Measurements from ENCODE around the gene KCNJ14.

Gene KCNJ14

GRCh38 chr19:48455171-48455907, at the start of gene KCNJ14:
KCNJ14 (plus strand) TSS chr19:48455574; CDS start chr19:48461725, 6,151 bp downstream.
- no peak for DNase-seq

GRCh38 chr19:48405850-48406249, 49.5 kb upstream of the KCNJ14 start:
- DNase-seq, result no peak

- DNase-seq, result no peak
These were observed 41.3 kb upstream of the KCNJ14 start for GRCh38 chr19:48413879-48414587.

- peak; percentile 82 for DNase-seq
These were observed 40.0 kb upstream of the KCNJ14 start for GRCh38 chr19:48415395-48415794.

- DNase-seq, result no peak
These were observed 39.6 kb upstream of the KCNJ14 start for GRCh38 chr19:48415806-48416221.

- no peak for DNase-seq
These were observed 38.0 kb upstream of the KCNJ14 start for GRCh38 chr19:48417421-48417820.

- DNase-seq, result no peak
These were observed 36.9 kb upstream of the KCNJ14 start for GRCh38 chr19:48418317-48419064.

- DNase-seq, result peak; percentile 83
These were observed 36.0 kb upstream of the KCNJ14 start for GRCh38 chr19:48419158-48419920.

GRCh38 chr19:48421548-48421947, 33.8 kb upstream of the KCNJ14 start:
- no peak for DNase-seq

- no peak for DNase-seq
These were observed 30.6 kb upstream of the KCNJ14 start for GRCh38 chr19:48424694-48425219.

GRCh38 chr19:48428670-48429069, 26.7 kb upstream of the KCNJ14 start:
- DNase-seq, result no peak

- no peak for DNase-seq
These were observed 22.0 kb upstream of the KCNJ14 start for GRCh38 chr19:48433337-48433736.

GRCh38 chr19:48436586-48436985, 18.8 kb upstream of the KCNJ14 start:
- no peak for DNase-seq

- DNase-seq, result no peak
These were observed 13.9 kb upstream of the KCNJ14 start for GRCh38 chr19:48441360-48442050.

- DNase-seq, result no peak
These were observed 13.0 kb upstream of the KCNJ14 start for GRCh38 chr19:48442116-48443035.

- DNase-seq, result no peak
These were observed 12.1 kb upstream of the KCNJ14 start for GRCh38 chr19:48443256-48443655.

- no peak for DNase-seq
These were observed 11.6 kb upstream of the KCNJ14 start for GRCh38 chr19:48443731-48444128.

- no peak for DNase-seq
These were observed 11.0 kb upstream of the KCNJ14 start for GRCh38 chr19:48444129-48444935.

- DNase-seq, result no peak
These were observed 10.5 kb upstream of the KCNJ14 start for GRCh38 chr19:48444936-48445200.

GRCh38 chr19:48445256-48445605, 10.1 kb upstream of the KCNJ14 start:
- DNase-seq, result no peak

Measured in CD4-positive, alpha-beta T cell treated with Interferon gamma for 1 hour (primary cell).